ENCODE measurements around the gene ZNF747. TPM values are rescaled to one million over a fixed set of nuclear protein-coding genes. Genes with fewer than 3 reads are reported as not detected.

The ZNF747 gene
- total and polyA plus RNA-seq, 2 donors (not counting 3 experiments of a cell fraction or from before 2014, with no cell fraction given) = 6.4 to 7.2 TPM

GRCh38 chr16:30561089-30561816 lies 26.6 kb upstream of the ZNF747 start:
- ChIA-PET POLR2A (no interaction called here), CTCF (interaction anchor here (1.0 to 1.8 kb wide), 4 partner anchors 26 to 132 kb away, joined by 3 to 6 read pairs (median 4); partner anchors contain the start of genes DCTPP1 and ZNF747)
- peak overlapping the region in 2 of 3 experiments; percentile 45 to 52 for H3K4me3 ChIP-seq (replicated peaks in 1 of 3; ENCODE audit: insufficient read depth in 1 of 3, low read depth in 1 of 3, low read length in 3 of 3)
- H3K27me3 ChIP-seq (ENCODE audit: control insufficient read depth in 2 of 2, insufficient read depth in 2 of 2, low read length in 2 of 2) = peaks cover 0 to 4% of the 10 kb centered on the region in 2 experiments
- peak overlapping the region; percentile 56 for H3K4me2 ChIP-seq (ENCODE audit: insufficient read depth, low read length)
- DNase-seq (ENCODE audit: low read depth, low spot score) (peak; percentile 31), FAIRE-seq (peak; percentile 63)
- H4K20me1 ChIP-seq (replicated peaks; ENCODE audit: control insufficient read depth, extremely low read depth, insufficient read depth, low read length) = no peaks in the 10 kb centered on the region
- peak overlapping the region; percentile 97 for H2AFZ ChIP-seq (ENCODE audit: low read depth, low read length)
- peaks cover 9% of the 10 kb centered on the region for H3K4me1 ChIP-seq (ENCODE audit: control insufficient read depth, extremely low read depth, insufficient read depth, low read length)
- H3K9ac ChIP-seq (replicated peaks; ENCODE audit: extremely low read depth, insufficient read depth, low read length) = peak overlapping the region; percentile 51
- H3K9me1 ChIP-seq (replicated peaks; ENCODE audit: control insufficient read depth, extremely low read depth, insufficient read depth, low read length) = no peaks in the 10 kb centered on the region
- H3K9me3 ChIP-seq (replicated peaks; ENCODE audit: control insufficient read depth, insufficient read depth, low read length) = no peaks in the 10 kb centered on the region
- dilution Hi-C loops (cut with MboI; ENCODE audit: extremely low pct_ligation_motif_present, low sequenced_read_pairs) = no loop called here
- no TSS peak for BruUV-seq (replicated peaks)
- peak overlapping the region; percentile 2 for H3K27ac ChIP-seq (ENCODE audit: insufficient read depth, low read depth, low read length)
- H3K79me2 ChIP-seq (ENCODE audit: control insufficient read depth, insufficient read depth, low read length) = peaks cover 11% of the 10 kb centered on the region
- TF ChIP-seq GATA2 (IDR thresholded peaks at IDR 0.05; ENCODE audit: insufficient read depth, insufficient read length, low read depth, low read length) (no peak), POLR2AphosphoS5 (IDR thresholded peaks at IDR 0.05; ENCODE audit: insufficient read depth, low read depth, low read length) (peak; percentile 13), POLR2A (IDR thresholded peaks at IDR 0.05; ENCODE audit: low read depth, low read length) (peak; percentile 39)
- H3K36me3 ChIP-seq (ENCODE audit: control insufficient read depth in 2 of 2, extremely low read depth in 1 of 2, insufficient read depth in 2 of 2, low read length in 2 of 2) = no peaks in the 10 kb centered on the region
- intact Hi-C loops (cut with micrococcal nuclease) = no loop called here

DNA sequence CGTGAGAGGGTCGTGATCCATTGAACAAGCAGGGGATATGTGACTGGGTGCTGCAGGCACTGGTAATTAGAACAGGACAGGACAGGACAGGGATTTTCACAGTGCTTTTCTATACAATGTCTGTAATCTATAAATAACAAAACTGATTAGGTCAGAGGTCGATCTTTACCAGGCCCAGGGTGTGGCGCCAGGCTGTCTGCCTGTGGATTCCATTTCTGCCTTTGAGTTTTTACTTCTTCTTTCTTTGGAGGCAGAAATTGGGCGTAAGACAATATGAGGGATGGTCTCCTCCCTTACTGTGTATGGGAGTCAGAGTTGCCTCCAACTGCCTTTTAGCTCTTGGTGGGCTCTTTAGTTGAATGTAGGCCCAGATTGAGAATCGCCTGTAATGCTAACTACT lies 25.0 kb upstream of the ZNF747 start:
- no peak for FAIRE-seq
- Histone ChIP-seq H3K27me3 (ENCODE audit: control insufficient read depth in 2 of 2, insufficient read depth in 2 of 2, low read length in 2 of 2) (no peaks in the 10 kb centered on the region), H3K9me1 (replicated peaks; ENCODE audit: control insufficient read depth, extremely low read depth, insufficient read depth, low read length) (no peaks in the 10 kb centered on the region), H3K4me3 (replicated peaks in 1 of 3; ENCODE audit: insufficient read depth in 1 of 3, low read depth in 1 of 3, low read length in 3 of 3) (no peak overlapping the region), H3K36me3 (ENCODE audit: control insufficient read depth in 2 of 2, extremely low read depth in 1 of 2, insufficient read depth in 2 of 2, low read length in 2 of 2) (peaks cover 3 to 9% of the 10 kb centered on the region in 2 experiments), H3K4me2 (ENCODE audit: insufficient read depth, low read length) (no peak overlapping the region), H3K27ac (ENCODE audit: insufficient read depth, low read depth, low read length) (no peak overlapping the region), H2AFZ (ENCODE audit: low read depth, low read length) (no peak overlapping the region), H3K9ac (replicated peaks; ENCODE audit: extremely low read depth, insufficient read depth, low read length) (no peak overlapping the region), H3K4me1 (ENCODE audit: control insufficient read depth, extremely low read depth, insufficient read depth, low read length) (peaks cover 11% of the 10 kb centered on the region), H3K79me2 (ENCODE audit: control insufficient read depth, insufficient read depth, low read length) (peaks cover 17% of the 10 kb centered on the region), H4K20me1 (replicated peaks; ENCODE audit: control insufficient read depth, extremely low read depth, insufficient read depth, low read length) (no peaks in the 10 kb centered on the region), H3K9me3 (replicated peaks; ENCODE audit: control insufficient read depth, insufficient read depth, low read length) (no peaks in the 10 kb centered on the region)
- no TSS peak for BruUV-seq (replicated peaks)
- ChIA-PET POLR2A (no interaction called here), CTCF (no interaction called here)
- intact Hi-C loops (cut with micrococcal nuclease) (no loop called here), dilution Hi-C loops (cut with MboI; ENCODE audit: extremely low pct_ligation_motif_present, low sequenced_read_pairs) (no loop called here)
- TF ChIP-seq FOS (IDR thresholded peaks at IDR 0.05; ENCODE audit: borderline replicate concordance, insufficient read depth, low read length) (no peak), GATA2 (IDR thresholded peaks at IDR 0.05; ENCODE audit: insufficient read depth, insufficient read length, low read depth, low read length) (no peak), JUN (IDR thresholded peaks at IDR 0.05; ENCODE audit: borderline replicate concordance, insufficient read depth, insufficient read length, low read depth) (no peak), POLR2A (IDR thresholded peaks at IDR 0.05; ENCODE audit: low read depth, low read length) (no peak), MAX (IDR thresholded peaks at IDR 0.05; ENCODE audit: insufficient read depth, insufficient read length) (no peak)
- DNase-seq (ENCODE audit: low read depth, low spot score) = no peak
